ENCODE data around the gene WDR72. TPM values are rescaled to one million over a fixed set of nuclear protein-coding genes. Genes with fewer than 3 reads are reported as not detected.
"Not testable (repeated sequence)": the region's sequence is repeated elsewhere in the genome, so short reads cannot be mapped to it uniquely, and the experiment has no call there.

The WDR72 gene
- total RNA-seq, 4 donors from 2014 or later: 1.0 to 8.1 (median 4.6) TPM

GRCh38 chr15:53695365-53695764, 64.1 kb downstream of the WDR72 start:
- DNase-seq (ENCODE audit: low spot score in 2 of 2): no peak
- no peak for TF ChIP-seq POLR2A (IDR thresholded peaks at IDR 0.05)
- no peak for TF ChIP-seq CTCF (IDR thresholded peaks at IDR 0.05)
- WGBS, 2 donors: 78 to 88% methylated on average over 7 of the region's 7 CpGs
- intact Hi-C loops (cut with DNase I; ENCODE audit: low total_unique reads): loop anchor here (10.0 kb wide), 1 partner anchor 61 kb away; no protein-coding TSS in a partner anchor
- H3K4me3 ChIP-seq (ENCODE audit: low read depth, poor library complexity, severe bottlenecking): no peak overlapping the region

DNA sequence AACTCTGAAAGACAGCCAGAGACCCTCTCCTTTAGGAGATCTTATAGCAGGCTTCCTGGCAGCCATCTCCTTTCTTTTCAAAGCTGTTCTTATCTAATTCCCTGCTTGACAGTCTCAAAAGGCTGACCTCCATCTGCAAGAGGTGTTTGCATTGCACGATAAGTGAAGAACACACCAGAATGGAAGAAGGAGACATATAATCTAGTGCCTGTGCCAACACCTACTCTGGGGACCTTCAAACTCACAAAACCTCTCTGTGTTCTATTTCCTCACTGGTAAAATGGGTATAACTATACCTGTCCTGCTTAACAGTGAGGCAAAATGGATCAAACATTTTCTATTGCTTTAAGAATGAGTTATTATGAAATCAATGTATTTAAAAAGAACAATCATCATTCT, 65.0 kb downstream of the WDR72 start:
- no peak for TF ChIP-seq CTCF (IDR thresholded peaks at IDR 0.05)
- no peak for TF ChIP-seq POLR2A (IDR thresholded peaks at IDR 0.05)
- no peak for DNase-seq (ENCODE audit: low spot score in 2 of 2)
- H3K4me3 ChIP-seq (ENCODE audit: low read depth, poor library complexity, severe bottlenecking): no peak overlapping the region
- intact Hi-C loops (cut with DNase I; ENCODE audit: low total_unique reads): loop anchor here (10.0 kb wide), 1 partner anchor 60 kb away; no protein-coding TSS in a partner anchor
- 50 to 68% methylated on average over 1 of the region's 1 CpG for WGBS, 2 donors

GRCh38 chr15:53693729-53694475, 65.6 kb downstream of the WDR72 start:
- TF ChIP-seq POLR2A (IDR thresholded peaks at IDR 0.05) (no peak), CTCF (IDR thresholded peaks at IDR 0.05) (no peak)
- 16 to 31% methylated on average over 7 of the region's 7 CpGs for WGBS, 2 donors
- peak in 1 of 2 donors; percentile 38 for DNase-seq (ENCODE audit: low spot score in 2 of 2)
- intact Hi-C loops (cut with DNase I; ENCODE audit: low total_unique reads): loop anchor here (10.0 kb wide), 1 partner anchor 59 kb away; no protein-coding TSS in a partner anchor
- no peak overlapping the region for H3K4me3 ChIP-seq (ENCODE audit: low read depth, poor library complexity, severe bottlenecking)

DNA sequence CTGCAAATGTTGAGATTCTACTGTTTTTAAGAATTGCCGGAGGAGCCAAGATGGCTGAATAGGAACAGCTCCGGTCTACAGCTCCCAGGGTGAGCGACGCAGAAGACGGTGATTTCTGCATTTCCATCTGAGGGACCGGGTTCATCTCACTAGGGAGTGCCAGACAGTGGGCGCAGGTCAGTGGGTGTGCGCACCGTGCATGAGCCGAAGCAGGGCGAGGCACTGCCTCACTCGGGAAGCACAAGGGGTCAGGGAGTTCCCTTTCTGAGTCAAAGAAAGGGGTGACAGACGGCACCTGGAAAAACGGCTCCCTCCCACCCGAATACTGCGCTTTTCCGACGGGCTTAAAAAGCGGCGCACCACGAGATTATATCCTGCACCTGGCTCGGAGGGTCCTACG, 75.3 kb downstream of the WDR72 start:
- intact Hi-C loops (cut with DNase I; ENCODE audit: low total_unique reads); H3K4me3 ChIP-seq (ENCODE audit: low read depth, poor library complexity, severe bottlenecking); DNase-seq (ENCODE audit: low spot score in 2 of 2): not testable (repeated sequence)
- 82 to 88% methylated on average over 23 of the region's 23 CpGs for WGBS, 2 donors

GRCh38 chr15:53681056-53681455, 78.4 kb downstream of the WDR72 start:
- H3K4me3 ChIP-seq (ENCODE audit: low read depth, poor library complexity, severe bottlenecking): no peak overlapping the region
- 63 to 77% methylated on average over 5 of the region's 5 CpGs for WGBS, 2 donors
- TF ChIP-seq CTCF (IDR thresholded peaks at IDR 0.05): no peak
- no peak for TF ChIP-seq POLR2A (IDR thresholded peaks at IDR 0.05)
- no peak for DNase-seq (ENCODE audit: low spot score in 2 of 2)
- intact Hi-C loops (cut with DNase I; ENCODE audit: low total_unique reads): no loop called here

GRCh38 chr15:53675832-53676231, 83.6 kb downstream of the WDR72 start:
- DNase-seq (ENCODE audit: low spot score in 2 of 2): no peak
- intact Hi-C loops (cut with DNase I; ENCODE audit: low total_unique reads): no loop called here
- no peak for TF ChIP-seq POLR2A (IDR thresholded peaks at IDR 0.05)
- TF ChIP-seq CTCF (IDR thresholded peaks at IDR 0.05): no peak
- H3K4me3 ChIP-seq (ENCODE audit: low read depth, poor library complexity, severe bottlenecking): no peak overlapping the region

All from lower leg skin (tissue), 4 donors.